Liver (tissue), 3 donors: ENCODE results near the gene STRBP.

Experiments used
- EGR1 ChIP-seq, 2 donors: IDR thresholded peaks; 2 replicates each; pipeline ENCODE4 v1.6.1; 2016 to 2018; ENCODE audit warnings: antibody characterized with exemption in 2 of 2, low read depth in 2 of 2
- GABPA ChIP-seq, 2 donors: IDR thresholded peaks in 1 of 2; conservative IDR thresholded peaks in 1 of 2; 2 replicates each; pipeline ENCODE4 v1.6.1; 2016; ENCODE audit warnings: antibody characterized with exemption in 2 of 2, mild to moderate bottlenecking in 1 of 2, moderate library complexity in 1 of 2
- HNF4G ChIP-seq: IDR thresholded peaks from 2 replicates; pipeline ENCODE4 v1.6.1; 2016; ENCODE audit warnings: antibody characterized with exemption
- MAX ChIP-seq: IDR thresholded peaks from 2 replicates; pipeline ENCODE4 v1.6.1; 2016; ENCODE audit warnings: antibody characterized with exemption
- SP1 ChIP-seq: IDR thresholded peaks from 2 replicates; pipeline ENCODE4 v1.6.1; 2018; ENCODE audit warnings: antibody characterized with exemption, mild to moderate bottlenecking
- TAF1 ChIP-seq: conservative IDR thresholded peaks from 2 replicates; pipeline ENCODE4 v1.6.1; 2016; ENCODE audit warnings: antibody characterized with exemption, mild to moderate bottlenecking
- TF ChIP-seq, protein P1 (sequence below): fragments of 150-350 bp; IDR thresholded peaks from 2 replicates; pipeline ENCODE4 v1.5.1; 2017; ENCODE audit warnings: improper control_type of control experiment, low read depth, low read length; ENCODE audit not compliant: missing input control
- TF ChIP-seq, protein P2 (sequence below): IDR thresholded peaks from 2 replicates; pipeline ENCODE4 v1.6.1; 2016; ENCODE audit warnings: antibody characterized with exemption, mild to moderate bottlenecking
- TF ChIP-seq, protein P3 (sequence below): IDR thresholded peaks from 2 replicates; pipeline ENCODE4 v1.6.1; 2016; ENCODE audit warnings: antibody characterized with exemption
- donor health status: healthy.
- donor health status: healthy.

DNA sequence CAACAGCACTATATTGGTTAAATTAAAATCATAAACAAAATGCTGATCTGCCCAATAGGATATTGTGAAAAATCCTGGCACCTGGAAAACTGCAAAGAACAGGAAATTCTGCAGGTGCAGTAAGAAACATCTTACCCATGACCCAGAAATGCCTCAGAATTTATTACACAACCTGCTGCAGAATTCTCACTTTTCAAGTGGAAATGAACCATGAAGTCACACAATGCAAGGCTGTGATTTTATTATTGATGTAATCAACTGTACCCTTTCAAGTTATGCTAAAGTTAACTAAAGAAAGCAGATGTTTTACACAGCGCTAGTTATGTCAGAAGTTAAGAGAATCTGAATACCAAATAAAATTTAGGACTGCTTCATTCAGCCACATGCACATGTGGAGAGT lies 6.0 kb downstream of the STRBP start:
- TF ChIP-seq, protein P1, sequence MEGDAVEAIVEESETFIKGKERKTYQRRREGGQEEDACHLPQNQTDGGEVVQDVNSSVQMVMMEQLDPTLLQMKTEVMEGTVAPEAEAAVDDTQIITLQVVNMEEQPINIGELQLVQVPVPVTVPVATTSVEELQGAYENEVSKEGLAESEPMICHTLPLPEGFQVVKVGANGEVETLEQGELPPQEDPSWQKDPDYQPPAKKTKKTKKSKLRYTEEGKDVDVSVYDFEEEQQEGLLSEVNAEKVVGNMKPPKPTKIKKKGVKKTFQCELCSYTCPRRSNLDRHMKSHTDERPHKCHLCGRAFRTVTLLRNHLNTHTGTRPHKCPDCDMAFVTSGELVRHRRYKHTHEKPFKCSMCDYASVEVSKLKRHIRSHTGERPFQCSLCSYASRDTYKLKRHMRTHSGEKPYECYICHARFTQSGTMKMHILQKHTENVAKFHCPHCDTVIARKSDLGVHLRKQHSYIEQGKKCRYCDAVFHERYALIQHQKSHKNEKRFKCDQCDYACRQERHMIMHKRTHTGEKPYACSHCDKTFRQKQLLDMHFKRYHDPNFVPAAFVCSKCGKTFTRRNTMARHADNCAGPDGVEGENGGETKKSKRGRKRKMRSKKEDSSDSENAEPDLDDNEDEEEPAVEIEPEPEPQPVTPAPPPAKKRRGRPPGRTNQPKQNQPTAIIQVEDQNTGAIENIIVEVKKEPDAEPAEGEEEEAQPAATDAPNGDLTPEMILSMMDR: no peak
- TF ChIP-seq TAF1 (no peak), MAX (no peak), SP1 (no peak), EGR1 (IDR thresholded peaks at IDR 0.05; ENCODE audit: low read depth in 2 of 2) (no peak), GABPA (IDR thresholded peaks at IDR 0.05 in 1 of 2, conservative IDR thresholded peaks at IDR 0.05 in 1 of 2) (no peak), HNF4G (no peak)
- TF ChIP-seq, protein P2, sequence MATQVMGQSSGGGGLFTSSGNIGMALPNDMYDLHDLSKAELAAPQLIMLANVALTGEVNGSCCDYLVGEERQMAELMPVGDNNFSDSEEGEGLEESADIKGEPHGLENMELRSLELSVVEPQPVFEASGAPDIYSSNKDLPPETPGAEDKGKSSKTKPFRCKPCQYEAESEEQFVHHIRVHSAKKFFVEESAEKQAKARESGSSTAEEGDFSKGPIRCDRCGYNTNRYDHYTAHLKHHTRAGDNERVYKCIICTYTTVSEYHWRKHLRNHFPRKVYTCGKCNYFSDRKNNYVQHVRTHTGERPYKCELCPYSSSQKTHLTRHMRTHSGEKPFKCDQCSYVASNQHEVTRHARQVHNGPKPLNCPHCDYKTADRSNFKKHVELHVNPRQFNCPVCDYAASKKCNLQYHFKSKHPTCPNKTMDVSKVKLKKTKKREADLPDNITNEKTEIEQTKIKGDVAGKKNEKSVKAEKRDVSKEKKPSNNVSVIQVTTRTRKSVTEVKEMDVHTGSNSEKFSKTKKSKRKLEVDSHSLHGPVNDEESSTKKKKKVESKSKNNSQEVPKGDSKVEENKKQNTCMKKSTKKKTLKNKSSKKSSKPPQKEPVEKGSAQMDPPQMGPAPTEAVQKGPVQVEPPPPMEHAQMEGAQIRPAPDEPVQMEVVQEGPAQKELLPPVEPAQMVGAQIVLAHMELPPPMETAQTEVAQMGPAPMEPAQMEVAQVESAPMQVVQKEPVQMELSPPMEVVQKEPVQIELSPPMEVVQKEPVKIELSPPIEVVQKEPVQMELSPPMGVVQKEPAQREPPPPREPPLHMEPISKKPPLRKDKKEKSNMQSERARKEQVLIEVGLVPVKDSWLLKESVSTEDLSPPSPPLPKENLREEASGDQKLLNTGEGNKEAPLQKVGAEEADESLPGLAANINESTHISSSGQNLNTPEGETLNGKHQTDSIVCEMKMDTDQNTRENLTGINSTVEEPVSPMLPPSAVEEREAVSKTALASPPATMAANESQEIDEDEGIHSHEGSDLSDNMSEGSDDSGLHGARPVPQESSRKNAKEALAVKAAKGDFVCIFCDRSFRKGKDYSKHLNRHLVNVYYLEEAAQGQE: no peak
- TF ChIP-seq, protein P3, sequence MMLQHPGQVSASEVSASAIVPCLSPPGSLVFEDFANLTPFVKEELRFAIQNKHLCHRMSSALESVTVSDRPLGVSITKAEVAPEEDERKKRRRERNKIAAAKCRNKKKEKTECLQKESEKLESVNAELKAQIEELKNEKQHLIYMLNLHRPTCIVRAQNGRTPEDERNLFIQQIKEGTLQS: no peak
